ENCODE measurements around the gene APIP. TPM values are rescaled to one million over a fixed set of nuclear protein-coding genes. Genes with fewer than 3 reads are reported as not detected.
A peak's percentile ranks its signal among the peaks of the same experiment; 100 is the strongest.

The APIP gene
- total RNA-seq, 1 donor from 2014 or later = 25.1 TPM

DNA sequence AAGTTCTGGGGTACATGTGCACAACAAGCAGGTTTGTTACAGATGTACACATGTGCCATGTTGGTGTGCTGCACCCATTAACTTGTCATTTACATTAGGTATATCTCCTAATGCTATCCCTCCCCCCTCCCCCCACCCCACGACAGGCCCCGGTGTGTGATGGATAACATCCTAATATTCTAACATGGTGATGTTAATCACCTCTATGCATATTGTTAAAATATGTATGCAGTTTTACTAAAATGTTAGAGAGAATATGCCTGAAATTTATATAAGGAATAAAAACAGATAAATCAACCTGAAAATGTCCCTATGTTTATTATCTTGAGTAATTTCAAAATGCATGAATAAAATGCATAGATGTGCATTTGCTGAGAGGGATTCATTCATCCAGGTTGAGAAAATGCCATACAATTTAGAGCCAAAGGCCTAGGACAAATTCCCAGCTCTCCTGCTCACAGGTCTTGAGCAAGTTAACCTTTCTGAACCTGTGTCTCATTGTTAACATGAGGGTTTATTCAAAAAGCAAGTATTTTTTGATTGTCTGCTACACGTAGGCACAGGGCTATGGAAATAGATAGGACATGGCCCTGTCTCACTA, 38.7 kb downstream of the APIP start:
- DNase-seq (ENCODE audit: low read depth, low spot score) = no peak
- TF ChIP-seq CTCF (conservative IDR thresholded peaks at IDR 0.05) = no peak
- Mint-ChIP-seq H3K4me1 (no peaks in the 10 kb centered on the region), H3K27ac (ENCODE audit: unreplicated experiment) (no peak overlapping the region), H3K27me3 (ENCODE audit: low read depth) (no peaks in the 10 kb centered on the region), H3K36me3 (ENCODE audit: low read depth) (peaks cover 30% of the 10 kb centered on the region), H3K9me3 (peaks cover 2% of the 10 kb centered on the region), H3K4me3 (no peak overlapping the region)

DNA sequence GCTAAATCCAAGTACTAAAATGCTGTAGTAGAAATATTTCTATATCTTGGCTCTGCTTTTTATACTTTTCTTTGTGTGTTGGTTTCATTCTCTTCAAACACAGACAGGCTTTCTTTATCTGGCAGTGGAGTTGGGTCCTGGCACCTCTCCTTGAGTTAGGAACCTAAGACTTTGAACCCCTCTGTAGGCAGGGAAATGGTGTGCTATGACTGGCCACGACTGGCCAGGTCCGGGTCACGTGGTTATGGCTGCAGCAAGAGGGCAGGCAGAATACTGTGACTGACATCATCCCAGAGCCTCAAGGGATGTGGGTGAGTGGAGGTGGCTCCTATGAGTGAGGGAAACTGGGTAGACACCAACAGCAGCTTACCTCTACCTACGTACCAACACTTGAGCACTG, 42.0 kb downstream of the APIP start:
- Mint-ChIP-seq H3K36me3 (ENCODE audit: low read depth) (peaks cover 21% of the 10 kb centered on the region), H3K27me3 (ENCODE audit: low read depth) (no peaks in the 10 kb centered on the region), H3K27ac (ENCODE audit: unreplicated experiment) (no peak overlapping the region), H3K4me3 (no peak overlapping the region), H3K9me3 (no peaks in the 10 kb centered on the region), H3K4me1 (no peaks in the 10 kb centered on the region)
- TF ChIP-seq CTCF (conservative IDR thresholded peaks at IDR 0.05) = no peak
- DNase-seq (ENCODE audit: low read depth, low spot score) = no peak

- no peak for DNase-seq (ENCODE audit: low read depth, low spot score)
- no peaks in the 10 kb centered on the region for H3K4me1 Mint-ChIP-seq
- no peak overlapping the region for H3K4me3 Mint-ChIP-seq
- no peaks in the 10 kb centered on the region for H3K27me3 Mint-ChIP-seq (ENCODE audit: low read depth)
- peaks cover 23% of the 10 kb centered on the region for H3K36me3 Mint-ChIP-seq (ENCODE audit: low read depth)
- H3K27ac Mint-ChIP-seq (ENCODE audit: unreplicated experiment) = no peak overlapping the region
- H3K9me3 Mint-ChIP-seq = peaks cover 2% of the 10 kb centered on the region
- no peak for TF ChIP-seq CTCF (conservative IDR thresholded peaks at IDR 0.05)
Observed at GRCh38 chr11:34870548-34871196, 45.5 kb downstream of the APIP start.

DNA sequence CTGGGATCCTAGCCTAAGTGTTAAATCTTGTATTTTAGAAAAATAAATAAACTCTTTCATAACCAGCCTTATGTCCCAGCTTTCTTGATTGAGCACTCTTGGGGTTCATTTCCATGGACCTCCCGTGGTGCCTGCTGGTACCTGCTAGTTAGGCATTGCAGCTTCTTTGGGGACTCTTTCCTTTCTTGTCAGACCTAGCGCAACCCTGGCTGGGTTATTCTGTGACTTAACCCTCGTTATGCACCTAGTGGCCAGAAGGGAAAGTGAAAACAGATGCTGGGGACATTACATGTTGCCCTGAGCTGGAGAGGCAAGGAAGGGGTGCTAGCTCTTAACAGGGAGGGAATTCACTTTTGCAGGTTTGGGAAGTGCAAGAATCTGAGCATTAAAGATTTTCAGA, 46.8 kb downstream of the APIP start:
- Mint-ChIP-seq H3K9me3 (peaks cover 4% of the 10 kb centered on the region), H3K36me3 (ENCODE audit: low read depth) (peaks cover 15% of the 10 kb centered on the region), H3K27me3 (ENCODE audit: low read depth) (no peaks in the 10 kb centered on the region), H3K4me1 (no peaks in the 10 kb centered on the region), H3K27ac (ENCODE audit: unreplicated experiment) (no peak overlapping the region), H3K4me3 (no peak overlapping the region)
- peak; percentile 41 for TF ChIP-seq CTCF (conservative IDR thresholded peaks at IDR 0.05)
- DNase-seq (ENCODE audit: low read depth, low spot score) = no peak

DNA sequence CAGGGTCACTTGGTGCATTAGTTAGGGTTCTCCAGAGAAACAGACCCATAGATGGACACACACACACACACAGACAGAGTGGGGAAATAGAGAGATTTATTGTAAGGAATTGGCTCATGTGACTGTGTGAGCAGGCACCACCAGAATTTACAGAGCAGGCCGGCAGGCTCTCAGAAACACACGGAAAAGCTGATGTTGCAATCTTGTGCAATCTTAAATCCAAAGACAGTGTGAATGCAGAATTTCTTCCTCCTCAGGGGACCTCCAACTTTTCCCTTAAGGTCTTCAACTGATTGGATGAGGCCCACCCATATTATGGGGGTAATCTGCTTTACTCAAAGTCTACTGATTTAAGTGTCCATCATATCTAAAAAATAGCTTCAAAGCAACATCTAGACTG, 49.8 kb downstream of the APIP start:
- Mint-ChIP-seq H3K4me3 (no peak overlapping the region), H3K9me3 (peaks cover 6% of the 10 kb centered on the region), H3K4me1 (no peaks in the 10 kb centered on the region), H3K36me3 (ENCODE audit: low read depth) (peaks cover 12% of the 10 kb centered on the region), H3K27ac (ENCODE audit: unreplicated experiment) (no peak overlapping the region), H3K27me3 (ENCODE audit: low read depth) (no peaks in the 10 kb centered on the region)
- no peak for DNase-seq (ENCODE audit: low read depth, low spot score)
- TF ChIP-seq CTCF (conservative IDR thresholded peaks at IDR 0.05) = no peak
